GM12873 (cell line): ENCODE data around the gene NALCN.

Source experiments
- TF ChIP-seq, protein P1 (sequence below): IDR thresholded peaks from 2 replicates; pipeline ENCODE4 v1.5.1; 2012; ENCODE audit warnings: low read depth, mild to moderate bottlenecking, moderate library complexity, low read length, control low read depth; ENCODE audit not compliant: insufficient read depth; ENCODE audit errors: missing control alignments

NALCN gene

DNA sequence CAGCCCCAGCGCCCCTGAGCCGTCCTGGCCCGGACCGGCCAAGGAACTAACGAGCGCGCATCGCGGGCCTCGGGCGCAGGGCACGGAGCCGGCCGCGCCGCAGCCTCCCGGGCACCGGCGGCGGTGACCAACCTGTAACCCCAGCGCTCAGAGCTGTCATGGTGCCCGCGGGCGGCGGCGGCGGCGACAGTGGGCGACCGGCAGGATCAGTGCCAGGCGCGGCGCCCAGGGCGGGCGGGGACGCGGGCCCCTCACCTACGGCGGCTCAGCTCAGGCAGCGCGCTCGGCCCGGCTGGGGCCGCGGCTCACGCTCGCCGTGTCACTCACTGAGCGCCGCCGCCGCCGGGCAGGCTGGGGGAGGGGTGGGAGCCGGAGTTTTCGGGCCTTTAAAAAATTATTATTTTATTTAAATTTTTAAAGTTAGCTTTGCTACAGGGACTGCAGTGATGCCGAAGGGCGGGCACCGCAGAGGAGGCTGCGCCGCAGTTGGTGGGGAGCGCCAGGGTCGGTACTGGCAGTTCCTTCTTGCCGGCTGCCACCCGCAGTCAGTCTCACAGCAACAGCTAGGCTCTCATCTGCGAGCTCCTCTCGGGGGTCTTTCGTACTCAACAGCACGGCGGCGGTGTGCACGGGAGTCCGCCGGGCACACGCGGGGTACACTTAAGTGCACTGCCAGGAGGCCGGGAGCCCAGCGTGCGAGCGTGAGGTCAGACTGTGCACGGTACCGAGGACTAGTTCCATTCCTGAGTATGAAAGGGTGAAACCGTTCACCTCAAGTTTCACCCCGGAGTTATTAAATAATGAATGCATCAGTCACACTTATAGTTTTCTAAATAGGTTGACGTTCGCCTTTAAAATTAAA, at the start of gene NALCN:
TSS of gene NALCN (minus strand) at position 328 of the 862 bp plus-strand sequence. CDS start 17,382 bp downstream, outside the sequence.
- TF ChIP-seq, protein P1, sequence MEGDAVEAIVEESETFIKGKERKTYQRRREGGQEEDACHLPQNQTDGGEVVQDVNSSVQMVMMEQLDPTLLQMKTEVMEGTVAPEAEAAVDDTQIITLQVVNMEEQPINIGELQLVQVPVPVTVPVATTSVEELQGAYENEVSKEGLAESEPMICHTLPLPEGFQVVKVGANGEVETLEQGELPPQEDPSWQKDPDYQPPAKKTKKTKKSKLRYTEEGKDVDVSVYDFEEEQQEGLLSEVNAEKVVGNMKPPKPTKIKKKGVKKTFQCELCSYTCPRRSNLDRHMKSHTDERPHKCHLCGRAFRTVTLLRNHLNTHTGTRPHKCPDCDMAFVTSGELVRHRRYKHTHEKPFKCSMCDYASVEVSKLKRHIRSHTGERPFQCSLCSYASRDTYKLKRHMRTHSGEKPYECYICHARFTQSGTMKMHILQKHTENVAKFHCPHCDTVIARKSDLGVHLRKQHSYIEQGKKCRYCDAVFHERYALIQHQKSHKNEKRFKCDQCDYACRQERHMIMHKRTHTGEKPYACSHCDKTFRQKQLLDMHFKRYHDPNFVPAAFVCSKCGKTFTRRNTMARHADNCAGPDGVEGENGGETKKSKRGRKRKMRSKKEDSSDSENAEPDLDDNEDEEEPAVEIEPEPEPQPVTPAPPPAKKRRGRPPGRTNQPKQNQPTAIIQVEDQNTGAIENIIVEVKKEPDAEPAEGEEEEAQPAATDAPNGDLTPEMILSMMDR = no peak

DNA sequence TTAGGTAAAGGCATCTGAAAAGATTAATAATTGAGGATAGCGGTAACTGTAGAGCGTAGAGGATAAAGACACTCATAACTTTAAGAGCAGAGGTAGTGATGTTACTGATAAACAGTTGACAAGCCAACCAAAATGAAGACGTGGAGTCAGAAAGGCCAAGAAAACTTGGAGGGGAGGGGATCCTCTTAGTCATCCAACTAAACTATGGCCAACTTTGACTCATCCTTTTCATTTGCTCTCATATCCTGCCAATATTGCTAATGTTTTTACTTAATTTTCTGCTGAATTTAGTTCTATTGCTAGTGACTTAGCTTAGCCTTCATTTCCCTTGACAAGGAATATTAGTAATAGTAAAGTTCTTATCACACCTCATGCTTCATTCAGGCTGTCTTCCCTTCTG, 49.6 kb upstream of the NALCN start:
- TF ChIP-seq, protein P1 = no peak

DNA sequence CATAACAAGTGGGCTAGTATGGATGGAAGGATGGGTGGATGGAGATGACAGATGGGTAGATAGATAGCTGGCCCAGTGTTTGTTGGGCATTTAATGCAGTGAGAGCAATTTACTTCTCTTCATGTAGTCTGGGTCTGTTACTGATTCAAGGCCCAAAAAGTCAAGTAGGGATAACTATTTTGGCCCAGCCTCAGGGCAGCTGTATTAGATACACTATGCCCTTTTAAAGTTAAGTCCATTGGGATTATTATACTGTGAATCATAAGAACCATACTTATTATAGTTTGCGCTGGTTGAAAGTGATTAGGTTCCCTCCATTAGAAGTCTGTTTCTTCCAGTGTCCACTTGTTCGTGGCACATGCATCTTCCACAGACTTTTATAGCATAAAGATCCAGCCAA, 40.9 kb upstream of the NALCN start:
- TF ChIP-seq, protein P1 = no peak

DNA sequence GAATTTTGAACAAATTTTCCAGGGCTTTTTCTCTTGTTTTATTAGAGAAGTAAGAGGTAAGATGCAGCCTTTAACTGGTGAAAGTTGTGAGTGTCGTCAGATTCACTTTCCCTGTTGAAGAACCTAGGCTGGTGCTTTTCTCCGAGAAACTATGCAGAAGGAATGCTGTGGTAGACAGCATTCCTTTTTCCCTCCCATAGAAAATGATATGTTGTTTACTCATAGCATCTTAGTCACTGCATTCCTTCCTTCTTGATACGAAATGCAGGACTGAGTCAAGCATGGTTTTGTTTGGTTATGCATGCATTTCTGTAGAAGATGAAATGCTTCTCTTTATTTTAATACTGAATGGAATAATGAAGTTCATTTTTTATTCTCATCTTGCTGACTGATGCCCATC, 39.6 kb upstream of the NALCN start:
- TF ChIP-seq, protein P1 = no peak

DNA sequence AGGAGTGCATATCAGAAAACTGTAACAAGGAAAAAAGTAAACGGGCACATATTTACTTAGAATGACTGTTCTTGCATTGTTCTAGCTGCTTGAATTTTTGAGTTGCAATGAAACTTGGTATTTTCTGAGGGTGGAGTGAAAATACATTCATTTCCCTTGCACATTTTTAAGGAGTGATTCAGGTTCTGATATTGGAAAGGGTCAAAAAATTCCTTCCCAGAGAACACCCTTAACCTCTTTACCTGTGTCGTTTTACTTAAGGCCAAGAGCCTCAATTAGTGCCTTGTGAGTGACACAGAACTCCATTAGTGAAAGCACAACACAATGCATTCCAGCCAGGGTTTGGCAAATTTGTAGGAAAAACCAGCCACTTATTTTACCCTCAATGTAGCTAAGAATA, 38.5 kb upstream of the NALCN start:
- TF ChIP-seq, protein P1 = no peak

DNA sequence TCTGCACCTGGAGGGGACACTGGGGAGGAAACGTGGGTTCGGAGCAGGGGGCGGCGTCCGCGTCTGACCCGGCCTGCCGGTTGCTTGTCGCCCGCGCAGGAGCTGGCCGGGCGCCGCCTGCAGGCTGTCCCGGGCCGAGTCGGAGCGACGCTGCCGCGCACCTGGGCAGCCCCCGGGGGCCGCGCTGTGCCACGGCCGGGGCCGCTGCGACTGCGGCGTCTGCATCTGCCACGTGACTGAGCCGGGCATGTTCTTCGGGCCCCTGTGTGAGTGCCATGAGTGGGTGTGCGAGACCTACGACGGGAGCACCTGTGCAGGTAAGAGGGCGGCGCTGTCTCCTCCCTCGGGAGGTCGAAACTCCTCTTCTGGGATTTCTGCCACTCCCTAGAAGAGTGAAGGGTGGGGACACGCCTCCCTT, 37.5 kb upstream of the NALCN start:
- TF ChIP-seq, protein P1 = no peak

DNA sequence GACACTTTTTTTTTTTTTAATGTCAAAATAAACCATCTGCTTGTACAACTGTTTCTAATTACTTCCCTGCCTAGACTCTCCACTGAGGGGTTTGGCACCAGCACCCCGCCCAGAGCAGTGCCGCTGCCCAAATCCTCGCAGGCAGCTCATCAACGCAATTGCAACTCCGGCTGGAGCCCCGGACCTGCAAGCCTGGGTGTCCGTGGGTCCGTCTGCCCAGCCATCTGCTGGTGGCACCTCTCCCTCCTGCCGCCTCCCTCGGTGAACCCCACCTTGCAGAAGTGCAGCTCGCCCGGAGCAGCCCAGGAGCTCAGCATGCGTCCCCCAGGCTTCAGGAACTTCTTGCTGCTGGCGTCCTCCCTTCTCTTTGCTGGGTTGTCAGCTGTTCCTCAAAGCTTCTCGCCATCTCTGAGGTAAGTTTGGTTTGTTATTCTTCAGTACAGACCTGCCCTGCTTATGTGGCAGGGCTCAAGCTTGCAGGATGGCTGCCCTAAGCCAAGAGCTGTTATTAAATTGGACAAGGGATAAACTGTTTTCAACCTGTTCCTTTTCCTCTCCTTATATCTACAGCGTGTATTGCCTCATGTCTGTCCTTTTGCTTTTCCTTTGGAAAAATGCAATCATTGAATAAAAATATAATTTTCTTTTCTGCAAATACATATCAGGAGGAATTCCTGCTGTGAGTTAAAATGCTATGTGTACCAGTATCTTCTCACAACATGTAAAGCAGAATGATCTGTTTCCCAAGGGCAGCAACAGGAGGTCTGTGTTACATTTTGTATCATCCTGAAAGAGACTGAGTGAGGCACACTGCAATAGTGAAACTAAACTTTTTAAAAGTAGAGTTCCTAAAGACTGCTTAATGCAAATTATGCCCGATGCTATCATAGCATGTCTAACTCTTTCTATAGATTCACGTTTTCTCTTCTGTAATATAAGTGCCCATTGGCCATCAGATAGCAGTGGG, 36.5 kb upstream of the NALCN start, which contains the start of gene ITGBL1:
TSS of gene ITGBL1 (plus strand) at position 157 of the 967 bp plus-strand sequence. CDS start at position 316, 159 bp downstream.
- TF ChIP-seq, protein P1 = no peak
